Peyer's patch (tissue), 4 donors: ENCODE results near the gene TSPEAR.

Experiments used
- POLR2A ChIP-seq, 2 donors: fragments of 450-650 bp; IDR thresholded peaks; one replicate each; pipeline ENCODE4 v1.5.1; 2017; ENCODE audit warnings: antibody characterized with exemption in 2 of 2, mild to moderate bottlenecking in 2 of 2, moderate library complexity in 2 of 2
- TF ChIP-seq, protein P1 (sequence below), 6 experiments: fragments of 450-650 bp in 4 of 6; fragments of 200-600 bp in 2 of 6; sonication (generic) in 1 of 6; IDR thresholded peaks; one replicate each; pipeline ENCODE4 v1.5.1; 2017 to 2019; ENCODE audit warnings: antibody characterized with exemption in 6 of 6, mild to moderate bottlenecking in 3 of 6, moderate library complexity in 1 of 6

DNA sequence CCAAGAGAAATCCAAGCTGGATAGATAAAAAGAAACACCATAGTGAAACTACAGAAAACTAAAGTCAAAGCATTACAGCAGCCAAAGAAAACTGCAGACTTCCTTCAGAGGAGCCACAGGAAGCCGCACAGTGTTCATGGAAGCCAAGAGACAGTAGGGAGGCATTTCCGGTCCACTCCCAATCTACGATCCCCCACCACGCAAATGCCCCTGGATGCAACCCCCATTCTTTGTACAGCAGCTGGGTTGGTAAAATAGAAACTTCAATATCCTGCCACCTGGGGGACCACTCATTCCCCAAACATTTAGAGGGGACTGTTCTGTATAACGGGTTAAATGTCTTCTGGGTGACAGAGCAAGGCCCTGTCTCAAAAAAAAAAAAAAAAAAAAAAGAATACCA, 43.9 kb upstream of the TSPEAR start:
- TF ChIP-seq, protein P1, sequence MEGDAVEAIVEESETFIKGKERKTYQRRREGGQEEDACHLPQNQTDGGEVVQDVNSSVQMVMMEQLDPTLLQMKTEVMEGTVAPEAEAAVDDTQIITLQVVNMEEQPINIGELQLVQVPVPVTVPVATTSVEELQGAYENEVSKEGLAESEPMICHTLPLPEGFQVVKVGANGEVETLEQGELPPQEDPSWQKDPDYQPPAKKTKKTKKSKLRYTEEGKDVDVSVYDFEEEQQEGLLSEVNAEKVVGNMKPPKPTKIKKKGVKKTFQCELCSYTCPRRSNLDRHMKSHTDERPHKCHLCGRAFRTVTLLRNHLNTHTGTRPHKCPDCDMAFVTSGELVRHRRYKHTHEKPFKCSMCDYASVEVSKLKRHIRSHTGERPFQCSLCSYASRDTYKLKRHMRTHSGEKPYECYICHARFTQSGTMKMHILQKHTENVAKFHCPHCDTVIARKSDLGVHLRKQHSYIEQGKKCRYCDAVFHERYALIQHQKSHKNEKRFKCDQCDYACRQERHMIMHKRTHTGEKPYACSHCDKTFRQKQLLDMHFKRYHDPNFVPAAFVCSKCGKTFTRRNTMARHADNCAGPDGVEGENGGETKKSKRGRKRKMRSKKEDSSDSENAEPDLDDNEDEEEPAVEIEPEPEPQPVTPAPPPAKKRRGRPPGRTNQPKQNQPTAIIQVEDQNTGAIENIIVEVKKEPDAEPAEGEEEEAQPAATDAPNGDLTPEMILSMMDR (IDR thresholded peaks at IDR 0.05) = no peak
- TF ChIP-seq POLR2A (IDR thresholded peaks at IDR 0.05) = no peak
